GM23338 (cell line): Measurements from ENCODE around the gene UNC80.

Experiments used
- EZH2 ChIP-seq: fragments of 200-600 bp; sonication (generic); IDR thresholded peaks from one replicate; pipeline ENCODE4 v1.8.0; 2017; ENCODE audit warnings: antibody characterized with exemption, mild to moderate bottlenecking, low read depth; ENCODE audit not compliant: unreplicated experiment
- EZH2phosphoT487 ChIP-seq: fragments of 200-600 bp; sonication (generic); IDR thresholded peaks from one replicate; pipeline ENCODE4 v1.8.1; 2018; ENCODE audit warnings: antibody characterized with exemption; ENCODE audit not compliant: unreplicated experiment
- JUNB ChIP-seq: IDR thresholded peaks from one replicate; pipeline ENCODE4 v1.6.1; 2016; ENCODE audit warnings: antibody characterized with exemption; ENCODE audit not compliant: unreplicated experiment
- POLR2AphosphoS5 ChIP-seq: IDR thresholded peaks from 2 replicates; pipeline ENCODE4 v1.6.1; 2016; ENCODE audit warnings: antibody characterized with exemption, low read depth
- TF ChIP-seq, protein P1 (sequence below), 2 experiments: fragments of 200-600 bp in 1 of 2; sonication (generic) in 1 of 2; conservative IDR thresholded peaks; 2 replicates each; pipeline versions ENCODE4 v1.5.1 to v1.6.1; 2016 to 2017; ENCODE audit warnings: antibody characterized with exemption in 2 of 2, low read depth in 2 of 2, mild to moderate bottlenecking in 2 of 2, moderate library complexity in 1 of 2
- TF ChIP-seq, protein P2 (sequence below): IDR thresholded peaks from one replicate; pipeline ENCODE4 v1.6.1; 2018; ENCODE audit warnings: antibody characterized with exemption; ENCODE audit not compliant: unreplicated experiment

- TF ChIP-seq, protein P1, sequence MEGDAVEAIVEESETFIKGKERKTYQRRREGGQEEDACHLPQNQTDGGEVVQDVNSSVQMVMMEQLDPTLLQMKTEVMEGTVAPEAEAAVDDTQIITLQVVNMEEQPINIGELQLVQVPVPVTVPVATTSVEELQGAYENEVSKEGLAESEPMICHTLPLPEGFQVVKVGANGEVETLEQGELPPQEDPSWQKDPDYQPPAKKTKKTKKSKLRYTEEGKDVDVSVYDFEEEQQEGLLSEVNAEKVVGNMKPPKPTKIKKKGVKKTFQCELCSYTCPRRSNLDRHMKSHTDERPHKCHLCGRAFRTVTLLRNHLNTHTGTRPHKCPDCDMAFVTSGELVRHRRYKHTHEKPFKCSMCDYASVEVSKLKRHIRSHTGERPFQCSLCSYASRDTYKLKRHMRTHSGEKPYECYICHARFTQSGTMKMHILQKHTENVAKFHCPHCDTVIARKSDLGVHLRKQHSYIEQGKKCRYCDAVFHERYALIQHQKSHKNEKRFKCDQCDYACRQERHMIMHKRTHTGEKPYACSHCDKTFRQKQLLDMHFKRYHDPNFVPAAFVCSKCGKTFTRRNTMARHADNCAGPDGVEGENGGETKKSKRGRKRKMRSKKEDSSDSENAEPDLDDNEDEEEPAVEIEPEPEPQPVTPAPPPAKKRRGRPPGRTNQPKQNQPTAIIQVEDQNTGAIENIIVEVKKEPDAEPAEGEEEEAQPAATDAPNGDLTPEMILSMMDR (conservative IDR thresholded peaks at IDR 0.05; ENCODE audit: low read depth in 2 of 2) = no peak
- TF ChIP-seq EZH2 = no peak
- no peak for TF ChIP-seq EZH2phosphoT487
- TF ChIP-seq, protein P2, sequence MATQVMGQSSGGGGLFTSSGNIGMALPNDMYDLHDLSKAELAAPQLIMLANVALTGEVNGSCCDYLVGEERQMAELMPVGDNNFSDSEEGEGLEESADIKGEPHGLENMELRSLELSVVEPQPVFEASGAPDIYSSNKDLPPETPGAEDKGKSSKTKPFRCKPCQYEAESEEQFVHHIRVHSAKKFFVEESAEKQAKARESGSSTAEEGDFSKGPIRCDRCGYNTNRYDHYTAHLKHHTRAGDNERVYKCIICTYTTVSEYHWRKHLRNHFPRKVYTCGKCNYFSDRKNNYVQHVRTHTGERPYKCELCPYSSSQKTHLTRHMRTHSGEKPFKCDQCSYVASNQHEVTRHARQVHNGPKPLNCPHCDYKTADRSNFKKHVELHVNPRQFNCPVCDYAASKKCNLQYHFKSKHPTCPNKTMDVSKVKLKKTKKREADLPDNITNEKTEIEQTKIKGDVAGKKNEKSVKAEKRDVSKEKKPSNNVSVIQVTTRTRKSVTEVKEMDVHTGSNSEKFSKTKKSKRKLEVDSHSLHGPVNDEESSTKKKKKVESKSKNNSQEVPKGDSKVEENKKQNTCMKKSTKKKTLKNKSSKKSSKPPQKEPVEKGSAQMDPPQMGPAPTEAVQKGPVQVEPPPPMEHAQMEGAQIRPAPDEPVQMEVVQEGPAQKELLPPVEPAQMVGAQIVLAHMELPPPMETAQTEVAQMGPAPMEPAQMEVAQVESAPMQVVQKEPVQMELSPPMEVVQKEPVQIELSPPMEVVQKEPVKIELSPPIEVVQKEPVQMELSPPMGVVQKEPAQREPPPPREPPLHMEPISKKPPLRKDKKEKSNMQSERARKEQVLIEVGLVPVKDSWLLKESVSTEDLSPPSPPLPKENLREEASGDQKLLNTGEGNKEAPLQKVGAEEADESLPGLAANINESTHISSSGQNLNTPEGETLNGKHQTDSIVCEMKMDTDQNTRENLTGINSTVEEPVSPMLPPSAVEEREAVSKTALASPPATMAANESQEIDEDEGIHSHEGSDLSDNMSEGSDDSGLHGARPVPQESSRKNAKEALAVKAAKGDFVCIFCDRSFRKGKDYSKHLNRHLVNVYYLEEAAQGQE = no peak
- TF ChIP-seq JUNB = no peak
- no peak for TF ChIP-seq POLR2AphosphoS5
Observed at GRCh38 chr2:210009126-210009525, 237.5 kb downstream of the UNC80 start.
